BLaER1 treated with 17β-estradiol and CSF1 and Interleukin-3, amounts not matched to agents 10 nM and 100 nM (cell line): ENCODE results near the gene MYO3A.

Experiments used
- H3K27ac ChIP-seq, 11 experiments: shearing (Covaris generic); formaldehyde crosslinking; 2 replicates each; pipeline ENCODE4 v1.8.1; 2022
- H3K27me3 ChIP-seq, 11 experiments: shearing (Covaris generic); formaldehyde crosslinking; 2 replicates each; pipeline ENCODE4 v1.8.1; 2022
- H3K36me3 ChIP-seq, 11 experiments: shearing (Covaris generic); formaldehyde crosslinking; 2 replicates each; pipeline ENCODE4 v1.8.1; 2022
- H3K4me1 ChIP-seq, 10 experiments: shearing (Covaris generic); formaldehyde crosslinking; 2 replicates each; pipeline ENCODE4 v1.8.1; 2022
- H3K4me2 ChIP-seq, 11 experiments: shearing (Covaris generic); formaldehyde crosslinking; 2 replicates each; pipeline ENCODE4 v1.8.1; 2022
- H3K4me3 ChIP-seq, 10 experiments: shearing (Covaris generic); formaldehyde crosslinking; 2 replicates each; pipeline ENCODE4 v1.8.1; 2022
- H3K9ac ChIP-seq, 11 experiments: shearing (Covaris generic); formaldehyde crosslinking; 2 replicates each; pipeline ENCODE4 v1.8.1; 2022
- H3K9me3 ChIP-seq, 11 experiments: shearing (Covaris generic); formaldehyde crosslinking; replicated peaks in 1 of 11; 2 replicates each; pipeline ENCODE4 v1.8.1; 2022
- H4K20me1 ChIP-seq, 11 experiments: shearing (Covaris generic); formaldehyde crosslinking; 2 replicates each; pipeline ENCODE4 v1.8.1; 2022
- Cebpa-rat ChIP-seq, 11 experiments: shearing (Covaris generic); IDR thresholded peaks; 2 replicates each; pipeline ENCODE4 v1.8.1; 2022

Gene MYO3A

DNA sequence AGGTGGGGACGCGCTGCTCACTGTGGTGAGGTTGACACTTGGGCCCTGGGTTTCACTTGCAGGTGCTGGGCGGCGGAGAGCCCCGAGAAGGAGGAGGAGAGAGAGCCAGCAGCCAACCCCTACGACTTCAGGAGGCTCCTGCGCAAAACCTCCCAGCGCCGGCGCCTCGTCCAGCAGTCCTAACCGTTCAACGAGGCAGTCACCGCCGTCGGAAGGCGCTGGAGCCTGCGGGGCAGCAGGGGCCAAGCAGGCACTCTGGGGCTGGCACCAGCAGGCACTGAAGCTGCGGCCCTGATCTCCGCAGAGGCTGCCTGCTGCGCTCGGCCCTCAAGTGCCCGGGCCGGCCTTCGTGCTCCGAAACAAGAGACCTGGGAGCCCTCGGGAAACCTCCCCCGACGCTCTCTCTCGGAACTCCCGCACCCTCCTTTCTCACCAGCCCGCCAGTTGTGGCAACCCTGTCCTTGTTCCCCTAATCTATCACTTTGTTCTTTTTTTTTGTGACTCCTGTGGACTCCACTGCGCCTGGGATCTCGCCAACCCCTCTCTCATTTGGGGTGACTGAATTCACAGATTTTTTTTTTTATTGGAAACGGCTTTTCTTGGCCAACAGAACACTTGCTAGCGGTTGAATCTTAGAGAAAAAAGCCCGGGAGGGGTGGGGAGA lies 277.9 kb downstream of the MYO3A start:
- Histone ChIP-seq H3K36me3 (no peaks in the 10 kb centered on the region), H4K20me1 (peaks cover 0 to 27% (median 22%) of the 10 kb centered on the region in 11 experiments; a peak in 18 of 22 replicates), H3K9ac (no peak overlapping the region), H3K27me3 (peaks cover 57 to 68% (median 66%) of the 10 kb centered on the region in 11 experiments), H3K4me2 (no peak overlapping the region), H3K9me3 (peaks cover 9 to 33% (median 27%) of the 10 kb centered on the region in 11 experiments; a peak in 21 of 22 replicates), H3K4me1 (peaks cover 24 to 32% (median 29%) of the 10 kb centered on the region in 10 experiments), H3K4me3 (no peak overlapping the region), H3K27ac (no peak overlapping the region)
- TF ChIP-seq Cebpa-rat (IDR thresholded peaks at IDR 0.05), result no peak

DNA sequence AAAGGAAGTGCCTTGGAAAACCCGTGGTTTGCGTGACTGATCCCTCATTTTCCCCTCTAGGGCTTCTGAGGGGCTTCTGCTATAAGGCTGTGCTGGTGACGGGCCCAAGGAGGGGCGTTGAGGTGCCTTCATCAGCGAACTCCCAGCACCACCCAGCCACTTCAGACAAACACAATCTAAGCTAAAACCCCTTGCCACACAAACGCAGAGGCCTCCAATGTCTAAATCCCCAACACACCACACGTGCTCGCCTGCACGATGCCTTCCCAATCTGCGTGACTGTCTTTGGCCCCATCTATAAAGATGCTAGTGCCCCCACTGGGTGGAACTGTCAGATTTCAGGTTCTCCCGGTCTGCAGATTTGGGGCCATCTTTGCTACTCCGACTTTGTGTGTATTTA lies 278.5 kb downstream of the MYO3A start:
- no peak overlapping the region for H3K4me3 ChIP-seq
- peaks cover 63 to 74% (median 71%) of the 10 kb centered on the region in 11 experiments for H3K27me3 ChIP-seq
- H3K9me3 ChIP-seq, result peaks cover 9 to 29% (median 26%) of the 10 kb centered on the region in 11 experiments; a peak in 21 of 22 replicates

DNA sequence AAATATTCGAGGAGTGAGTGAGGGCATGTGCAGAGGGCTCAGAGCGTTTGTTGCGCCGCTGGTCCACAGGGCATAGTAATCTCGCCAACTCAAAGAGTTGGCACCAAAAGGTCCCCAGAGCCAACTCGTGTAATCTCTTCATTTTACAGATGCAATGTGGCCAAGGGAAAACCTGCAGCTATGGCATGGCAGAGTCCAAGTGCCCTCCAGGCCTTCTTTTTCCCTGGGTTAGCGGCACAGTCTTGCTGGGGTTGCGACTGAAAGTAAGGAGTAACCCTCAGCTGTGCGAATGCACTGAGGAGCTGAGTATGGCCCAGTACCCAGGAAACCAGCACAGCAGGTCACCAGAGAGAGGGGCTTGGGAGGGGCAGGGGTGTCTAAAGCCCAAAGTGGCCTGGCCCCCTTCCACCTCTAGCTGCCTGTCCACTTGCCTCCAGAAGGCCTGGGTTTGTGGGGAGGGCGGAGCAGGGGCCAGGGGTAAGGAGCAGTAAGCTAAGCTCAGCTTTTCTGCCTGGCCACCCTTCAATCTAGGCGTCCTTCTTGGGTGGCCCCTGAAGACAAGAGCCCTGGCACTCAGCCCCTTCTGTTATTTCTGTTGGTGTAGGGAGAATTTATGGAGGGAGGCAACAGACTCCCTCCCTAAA lies 279.2 kb downstream of the MYO3A start:
- H3K9me3 ChIP-seq, result peaks cover 13 to 33% (median 28%) of the 10 kb centered on the region in 11 experiments; a peak in 21 of 22 replicates
- H3K4me3 ChIP-seq, result no peak overlapping the region
- H3K4me2 ChIP-seq, result no peak overlapping the region
- H4K20me1 ChIP-seq, result peaks cover 0 to 40% (median 34%) of the 10 kb centered on the region in 11 experiments; a peak in 18 of 22 replicates
- H3K9ac ChIP-seq, result no peak overlapping the region
- TF ChIP-seq Cebpa-rat (IDR thresholded peaks at IDR 0.05), result no peak
- peaks cover 71 to 82% (median 79%) of the 10 kb centered on the region in 11 experiments for H3K27me3 ChIP-seq
- no peak overlapping the region for H3K27ac ChIP-seq
- no peaks in the 10 kb centered on the region for H3K36me3 ChIP-seq
- H3K4me1 ChIP-seq, result peaks cover 37 to 44% (median 41%) of the 10 kb centered on the region in 10 experiments

More for the DNA sequence above, 278.5 kb downstream of the MYO3A start:
- H3K27ac ChIP-seq, result no peak overlapping the region
- no peak for TF ChIP-seq Cebpa-rat (IDR thresholded peaks at IDR 0.05)
- H3K36me3 ChIP-seq, result no peaks in the 10 kb centered on the region
- H4K20me1 ChIP-seq, result peaks cover 0 to 33% (median 28%) of the 10 kb centered on the region in 11 experiments; a peak in 18 of 22 replicates
- no peak overlapping the region for H3K9ac ChIP-seq
- peaks cover 30 to 38% (median 35%) of the 10 kb centered on the region in 10 experiments for H3K4me1 ChIP-seq
- no peak overlapping the region for H3K4me2 ChIP-seq

DNA sequence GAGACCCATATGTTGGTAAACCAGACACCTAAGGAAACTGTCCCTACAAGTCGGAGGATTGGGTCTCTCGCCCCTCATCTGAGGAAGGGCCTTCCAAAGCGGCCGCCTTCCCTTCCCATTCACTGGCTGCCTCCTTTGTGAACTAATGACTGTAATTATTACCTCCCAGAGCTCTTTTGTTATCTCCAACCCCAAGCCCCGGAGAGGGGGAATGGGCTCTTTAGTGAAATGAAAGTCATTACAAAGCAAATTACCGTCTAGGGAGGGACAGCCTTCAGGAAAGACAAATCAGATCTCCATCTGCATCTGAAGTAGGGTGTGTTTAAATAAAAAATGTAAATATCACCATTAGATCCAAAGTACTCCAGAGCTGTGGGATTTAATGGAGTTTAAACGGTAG lies 280.0 kb downstream of the MYO3A start:
- Histone ChIP-seq H3K4me3 (no peak overlapping the region), H3K27me3 (peaks cover 78 to 89% (median 86%) of the 10 kb centered on the region in 11 experiments), H3K9me3 (peaks cover 16 to 39% (median 31%) of the 10 kb centered on the region in 11 experiments; a peak in 21 of 22 replicates)

DNA sequence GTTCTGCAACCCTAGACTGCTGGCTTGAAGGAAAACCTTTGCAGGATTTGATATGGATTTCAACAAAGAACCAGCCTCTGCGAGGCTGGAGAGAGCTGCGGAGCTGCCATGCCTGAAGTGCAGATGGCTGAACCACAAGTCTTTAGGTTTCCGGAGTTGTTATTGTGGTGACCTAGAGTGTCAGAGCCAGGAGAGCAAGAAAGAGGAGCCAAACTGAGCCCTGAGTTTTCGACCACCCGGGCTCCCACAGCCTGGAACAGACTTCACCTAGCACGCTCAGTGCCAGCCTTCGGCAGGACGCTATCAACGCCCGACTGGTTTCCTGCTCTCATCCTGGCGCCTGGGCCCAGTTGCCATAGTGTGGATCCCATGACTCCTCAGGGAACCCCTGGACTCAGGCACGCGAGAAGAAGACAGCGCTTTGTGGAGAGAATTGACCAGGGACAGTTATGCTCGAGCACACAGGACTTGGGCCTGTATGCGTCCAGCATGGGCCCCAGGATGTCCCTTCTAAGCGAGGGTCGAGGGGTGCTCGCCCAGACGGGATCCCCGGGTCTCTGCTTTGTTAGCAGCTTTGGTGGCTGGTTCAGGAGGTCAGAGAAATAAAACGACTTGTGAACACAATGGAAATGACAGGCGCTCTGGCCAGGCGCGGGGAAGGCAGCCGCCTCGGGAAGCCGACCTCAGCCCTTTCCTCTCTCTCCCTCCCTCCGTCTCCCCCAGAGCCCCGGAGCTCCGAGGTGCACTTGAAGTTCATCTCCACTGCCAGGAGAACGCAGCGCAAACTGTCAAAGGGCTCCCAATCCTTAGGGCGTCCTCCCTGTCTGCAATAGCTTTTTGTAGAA lies 280.7 kb downstream of the MYO3A start:
- peak overlapping the region; percentile 49 to 66 (median 55) for H3K4me3 ChIP-seq
- peaks cover 37 to 44% (median 41%) of the 10 kb centered on the region in 10 experiments for H3K4me1 ChIP-seq
- no peaks in the 10 kb centered on the region for H3K36me3 ChIP-seq
- H4K20me1 ChIP-seq, result peaks cover 0 to 40% (median 34%) of the 10 kb centered on the region in 11 experiments; a peak in 18 of 22 replicates
- H3K27ac ChIP-seq, result no peak overlapping the region
- peak overlapping the region; percentile 76 to 99 (median 97) for H3K4me2 ChIP-seq
- H3K9ac ChIP-seq, result peak overlapping the region in 3 of 11 experiments; percentile 6 to 38 (median 29); a peak in 2 of 22 replicates
- no peak for TF ChIP-seq Cebpa-rat (IDR thresholded peaks at IDR 0.05)
- H3K9me3 ChIP-seq, result peaks cover 16 to 39% (median 32%) of the 10 kb centered on the region in 11 experiments; a peak in 21 of 22 replicates
- peaks cover 86 to 97% (median 94%) of the 10 kb centered on the region in 11 experiments for H3K27me3 ChIP-seq

More for the DNA sequence above, 280.0 kb downstream of the MYO3A start:
- Histone ChIP-seq H3K4me1 (peaks cover 37 to 44% (median 41%) of the 10 kb centered on the region in 10 experiments), H3K36me3 (no peaks in the 10 kb centered on the region), H3K4me2 (peak overlapping the region in 5 of 11 experiments; percentile 96 to 98 (median 97); a peak in 11 of 22 replicates), H3K9ac (no peak overlapping the region), H3K27ac (no peak overlapping the region), H4K20me1 (peaks cover 0 to 40% (median 34%) of the 10 kb centered on the region in 11 experiments; a peak in 18 of 22 replicates)
- TF ChIP-seq Cebpa-rat (IDR thresholded peaks at IDR 0.05), result no peak

DNA sequence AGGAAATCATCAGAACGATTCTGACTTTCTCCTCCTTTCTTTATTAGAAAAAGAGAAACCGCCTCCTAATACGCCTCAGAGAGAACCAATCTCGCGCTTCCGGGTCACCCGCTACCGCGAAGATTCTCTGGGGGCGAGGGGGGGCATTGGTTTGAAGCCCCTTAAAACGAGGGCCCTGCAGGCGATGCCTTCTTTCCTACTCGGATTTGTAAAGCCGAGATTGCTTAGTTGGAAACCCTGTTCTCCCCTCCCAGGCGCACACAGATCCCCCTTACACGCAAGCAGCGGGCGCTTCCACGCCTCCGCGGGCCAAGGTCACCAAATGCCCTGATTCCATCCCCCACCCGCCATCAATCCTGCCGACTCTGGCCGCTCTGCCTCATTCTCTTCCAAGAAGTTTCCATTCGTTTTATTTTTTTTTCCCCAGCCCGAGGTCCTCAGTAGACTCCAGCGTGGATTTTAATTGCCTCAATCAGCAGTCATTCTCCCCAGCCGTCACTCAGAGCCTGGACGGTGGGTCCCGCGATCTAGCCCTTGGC lies 281.4 kb downstream of the MYO3A start:
- peaks cover 16 to 39% (median 32%) of the 10 kb centered on the region in 11 experiments; a peak in 21 of 22 replicates for H3K9me3 ChIP-seq
- no peak for TF ChIP-seq Cebpa-rat (IDR thresholded peaks at IDR 0.05)
- no peak overlapping the region for H3K27ac ChIP-seq
- H3K4me3 ChIP-seq, result peak overlapping the region; percentile 49 to 66 (median 55)
- peak overlapping the region; percentile 76 to 99 (median 97) for H3K4me2 ChIP-seq
- no peaks in the 10 kb centered on the region for H3K36me3 ChIP-seq
- peaks cover 92 to 100% (median 100%) of the 10 kb centered on the region in 11 experiments for H3K27me3 ChIP-seq
- H3K9ac ChIP-seq, result peak overlapping the region in 4 of 11 experiments; percentile 6 to 38 (median 26); a peak in 3 of 22 replicates
- H3K4me1 ChIP-seq, result peaks cover 37 to 44% (median 41%) of the 10 kb centered on the region in 10 experiments
- H4K20me1 ChIP-seq, result peaks cover 0 to 40% (median 34%) of the 10 kb centered on the region in 11 experiments; a peak in 18 of 22 replicates

DNA sequence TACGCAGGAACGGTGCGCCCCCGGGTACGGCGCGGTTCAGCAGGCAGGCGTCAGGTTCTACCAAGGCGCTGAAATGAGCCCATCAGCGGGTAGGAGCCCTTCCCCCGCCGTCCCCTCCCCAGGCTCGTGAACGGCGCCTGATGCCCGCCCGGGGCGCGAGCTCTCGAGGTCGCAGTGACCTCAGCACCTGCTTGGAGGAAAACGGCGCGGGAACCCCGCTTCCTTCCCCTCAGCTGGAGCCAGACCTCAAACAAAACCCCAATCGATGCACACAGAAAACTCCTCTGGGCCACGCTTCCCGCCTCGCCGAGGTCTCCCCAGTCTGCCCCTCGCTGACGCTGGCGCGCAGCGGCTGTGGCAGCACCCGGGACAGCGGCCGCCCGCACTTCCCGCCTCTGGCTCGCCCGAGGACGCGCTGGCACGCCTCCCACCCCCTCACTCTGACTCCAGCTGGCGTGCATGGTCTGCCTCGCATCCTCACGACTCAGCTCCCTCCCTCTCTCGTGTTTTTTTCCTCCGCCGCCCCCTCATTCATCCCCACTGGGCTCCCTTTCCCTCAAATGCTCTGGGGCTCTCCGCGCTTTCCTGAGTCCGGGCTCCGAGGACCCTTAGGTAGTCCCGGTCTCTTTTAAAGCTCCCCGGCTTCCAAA lies 282.0 kb downstream of the MYO3A start:
- peaks cover 0 to 40% (median 34%) of the 10 kb centered on the region in 11 experiments; a peak in 18 of 22 replicates for H4K20me1 ChIP-seq
- TF ChIP-seq Cebpa-rat (IDR thresholded peaks at IDR 0.05), result no peak
- H3K4me1 ChIP-seq, result peaks cover 37 to 44% (median 41%) of the 10 kb centered on the region in 10 experiments
- H3K27me3 ChIP-seq, result peaks cover 95 to 100% (median 100%) of the 10 kb centered on the region in 11 experiments
- peak overlapping the region; percentile 49 to 66 (median 55) for H3K4me3 ChIP-seq
- no peak overlapping the region for H3K27ac ChIP-seq
- no peaks in the 10 kb centered on the region for H3K36me3 ChIP-seq
- H3K9ac ChIP-seq, result peak overlapping the region in 2 of 11 experiments; percentile 29 to 38; a peak in 1 of 22 replicates
- H3K9me3 ChIP-seq, result peaks cover 16 to 39% (median 32%) of the 10 kb centered on the region in 11 experiments; a peak in 21 of 22 replicates
- peak overlapping the region; percentile 76 to 99 (median 97) for H3K4me2 ChIP-seq
